HEK293 (cell line): ENCODE measurements around the gene GDF9.
A peak's percentile ranks its signal among the peaks of the same experiment; 100 is the strongest.

Experiments
- BCL11B ChIP-seq: fragments of 450-650 bp; formaldehyde crosslinking; IDR thresholded peaks from 2 replicates; pipeline ENCODE4 v1.5.1; 2016; ENCODE audit warnings: low read depth, missing biosample characterization, missing genetic modification characterization
- HOXC10 ChIP-seq: sonication (generic); formaldehyde crosslinking; IDR thresholded peaks from 2 replicates; pipeline ENCODE4 v1.8.1; 2023; ENCODE audit warnings: mild to moderate bottlenecking, missing genetic modification reagents
- IKZF3 ChIP-seq: fragments of 450-650 bp; IDR thresholded peaks from 2 replicates; pipeline ENCODE4 v1.5.0; 2018; ENCODE audit warnings: missing biosample characterization, mild to moderate bottlenecking, missing genetic modification characterization, moderate library complexity
- KLF7 ChIP-seq: fragments of 450-650 bp; formaldehyde crosslinking; IDR thresholded peaks from 2 replicates; pipeline ENCODE4 v1.5.1; 2016; ENCODE audit warnings: missing biosample characterization, missing genetic modification characterization, borderline replicate concordance
- KLF8 ChIP-seq: fragments of 450-650 bp; formaldehyde crosslinking; IDR thresholded peaks from 2 replicates; pipeline ENCODE4 v1.5.1; 2016; ENCODE audit warnings: missing biosample characterization, missing genetic modification characterization
- KLF9 ChIP-seq: fragments of 450-650 bp; formaldehyde crosslinking; IDR thresholded peaks from 2 replicates; pipeline ENCODE4 v1.5.1; 2016; ENCODE audit warnings: missing biosample characterization, missing genetic modification characterization, low read depth
- PATZ1 ChIP-seq: fragments of 450-650 bp; formaldehyde crosslinking; IDR thresholded peaks from 2 replicates; pipeline ENCODE4 v1.5.1; 2016; ENCODE audit warnings: missing biosample characterization, missing genetic modification characterization
- PRDM1 ChIP-seq: fragments of 450-650 bp; formaldehyde crosslinking; IDR thresholded peaks from 2 replicates; pipeline ENCODE4; 2016; ENCODE audit warnings: missing biosample characterization, missing genetic modification characterization
- PRDM6 ChIP-seq: fragments of 450-650 bp; formaldehyde crosslinking; IDR thresholded peaks from 2 replicates; pipeline ENCODE4 v1.5.1; 2017; ENCODE audit warnings: missing biosample characterization, missing genetic modification characterization
- SALL2 ChIP-seq: fragments of 450-650 bp; formaldehyde crosslinking; IDR thresholded peaks from 2 replicates; pipeline ENCODE4 v1.5.0; 2017; ENCODE audit warnings: missing biosample characterization, mild to moderate bottlenecking, missing genetic modification characterization, borderline replicate concordance
- SP3 ChIP-seq: fragments of 450-650 bp; formaldehyde crosslinking; IDR thresholded peaks from 2 replicates; pipeline ENCODE4 v1.5.1; 2016; ENCODE audit warnings: missing biosample characterization, missing genetic modification characterization
- ZBTB44 ChIP-seq: fragments of 450-650 bp; IDR thresholded peaks from 2 replicates; pipeline ENCODE4 v1.5.1; 2018; ENCODE audit warnings: missing biosample characterization, mild to moderate bottlenecking, missing genetic modification characterization
- ZBTB48 ChIP-seq: fragments of 450-650 bp; formaldehyde crosslinking; IDR thresholded peaks from 2 replicates; pipeline ENCODE4 v1.5.1; 2016; ENCODE audit warnings: missing biosample characterization, missing genetic modification characterization
- ZBTB49 ChIP-seq: fragments of 450-650 bp; formaldehyde crosslinking; IDR thresholded peaks from 2 replicates; pipeline ENCODE4 v1.5.1; 2016; ENCODE audit warnings: missing biosample characterization, missing genetic modification characterization, low read depth
- ZNF157 ChIP-seq: fragments of 450-650 bp; formaldehyde crosslinking; IDR thresholded peaks from 2 replicates; pipeline ENCODE4 v1.5.1; 2016; ENCODE audit warnings: missing biosample characterization, missing genetic modification characterization
- ZNF2 ChIP-seq: fragments of 450-650 bp; formaldehyde crosslinking; IDR thresholded peaks from 2 replicates; pipeline ENCODE4 v1.5.1; 2016; ENCODE audit warnings: missing biosample characterization, missing genetic modification characterization
- ZNF248 ChIP-seq: fragments of 450-650 bp; formaldehyde crosslinking; IDR thresholded peaks from 2 replicates; pipeline ENCODE4 v1.5.1; 2017; ENCODE audit warnings: missing biosample characterization, missing genetic modification characterization
- ZNF335 ChIP-seq: fragments of 450-650 bp; formaldehyde crosslinking; conservative IDR thresholded peaks from 2 replicates; pipeline ENCODE4 v1.5.1; 2016; ENCODE audit warnings: missing biosample characterization, missing genetic modification characterization
- ZNF354C ChIP-seq: fragments of 450-650 bp; formaldehyde crosslinking; IDR thresholded peaks from 2 replicates; pipeline ENCODE4 v1.5.1; 2016; ENCODE audit warnings: missing biosample characterization, missing genetic modification characterization, low read depth, borderline replicate concordance
- ZNF394 ChIP-seq: fragments of 450-650 bp; formaldehyde crosslinking; IDR thresholded peaks from 2 replicates; pipeline ENCODE4 v1.5.1; 2016; ENCODE audit warnings: missing biosample characterization, missing genetic modification characterization, mild to moderate bottlenecking, moderate library complexity, borderline replicate concordance
- ZNF433 ChIP-seq: fragments of 450-650 bp; formaldehyde crosslinking; IDR thresholded peaks from 2 replicates; pipeline ENCODE4 v1.5.1; 2016; ENCODE audit warnings: missing biosample characterization, missing genetic modification characterization, low read depth
- ZNF488 ChIP-seq: fragments of 450-650 bp; formaldehyde crosslinking; IDR thresholded peaks from 2 replicates; pipeline ENCODE4 v1.5.1; 2016; ENCODE audit warnings: missing biosample characterization, missing genetic modification characterization
- ZNF510 ChIP-seq: fragments of 450-650 bp; formaldehyde crosslinking; IDR thresholded peaks from 2 replicates; pipeline ENCODE4 v1.5.1; 2018; ENCODE audit warnings: mild to moderate bottlenecking, missing genetic modification characterization, missing biosample characterization; ENCODE audit not compliant: insufficient replicate concordance
- ZNF514 ChIP-seq: fragments of 450-650 bp; formaldehyde crosslinking; IDR thresholded peaks from 2 replicates; pipeline ENCODE4 v1.5.1; 2016; ENCODE audit warnings: missing biosample characterization, missing genetic modification characterization
- ZNF561 ChIP-seq: fragments of 450-650 bp; IDR thresholded peaks from 2 replicates; pipeline ENCODE4 v1.5.1; 2018; ENCODE audit warnings: missing biosample characterization, missing genetic modification characterization, borderline replicate concordance
- ZNF610 ChIP-seq: fragments of 450-650 bp; formaldehyde crosslinking; IDR thresholded peaks from 2 replicates; pipeline ENCODE4 v1.5.1; 2016; ENCODE audit warnings: missing biosample characterization, missing genetic modification characterization, borderline replicate concordance
- ZNF623 ChIP-seq: fragments of 450-650 bp; formaldehyde crosslinking; IDR thresholded peaks from 2 replicates; pipeline ENCODE4 v1.5.1; 2016; ENCODE audit warnings: missing biosample characterization, missing genetic modification characterization
- ZNF660 ChIP-seq: fragments of 450-650 bp; IDR thresholded peaks from 2 replicates; pipeline ENCODE4 v1.5.1; 2018; ENCODE audit warnings: missing biosample characterization, mild to moderate bottlenecking, missing genetic modification characterization
- ZNF664 ChIP-seq: fragments of 450-650 bp; formaldehyde crosslinking; IDR thresholded peaks from 2 replicates; pipeline ENCODE4 v1.5.1; 2016; ENCODE audit warnings: missing biosample characterization, missing genetic modification characterization
- ZNF768 ChIP-seq: fragments of 450-650 bp; formaldehyde crosslinking; IDR thresholded peaks from 2 replicates; pipeline ENCODE4 v1.5.1; 2018; ENCODE audit warnings: missing biosample characterization, mild to moderate bottlenecking, missing genetic modification characterization
- ZNF843 ChIP-seq: fragments of 450-650 bp; formaldehyde crosslinking; IDR thresholded peaks from 2 replicates; pipeline ENCODE4 v1.5.1; 2016; ENCODE audit warnings: missing biosample characterization, missing genetic modification characterization
- ZSCAN30 ChIP-seq: fragments of 450-650 bp; IDR thresholded peaks from 2 replicates; pipeline ENCODE4 v1.5.1; 2018; ENCODE audit warnings: missing biosample characterization, mild to moderate bottlenecking, missing genetic modification characterization, moderate library complexity

The GDF9 gene

GRCh38 chr5:132829742-132830435 lies 36.4 kb downstream of the GDF9 start (continued):
- TF ChIP-seq ZBTB49 (tag by site-specific recombination), result no peak
- 0 out of 2 replicates have a peak, but pooled peaks have one; percentile 11 for TF ChIP-seq KLF9 (tag by site-specific recombination)
- TF ChIP-seq PATZ1 (tag by site-specific recombination), result 0 out of 2 replicates have a peak, but pooled peaks have one; percentile 22
- no peak for TF ChIP-seq ZBTB44
- TF ChIP-seq ZSCAN30 (tag by site-specific recombination), result peak; percentile 100
- TF ChIP-seq IKZF3 (tag by site-specific recombination), result no peak; the same call in 1 of the 2 replicates
- no peak for TF ChIP-seq PRDM6 (tag by site-specific recombination)
- no peak for TF ChIP-seq ZNF335 (tag by site-specific recombination)
- peak; percentile 88 for TF ChIP-seq ZNF660 (tag by site-specific recombination)
- no peak for TF ChIP-seq ZNF354C (tag by site-specific recombination)
- TF ChIP-seq ZNF623 (tag by site-specific recombination), result no peak
- peak; percentile 76; the same call in 1 of the 2 replicates for TF ChIP-seq ZNF610 (tag by site-specific recombination)
- TF ChIP-seq ZNF768 (tag by site-specific recombination), result no peak
- TF ChIP-seq ZNF488 (tag by site-specific recombination), result no peak
- TF ChIP-seq ZNF843, result peak; percentile 33; the same call in 1 of the 2 replicates
- peak; percentile 83; the same call in 1 of the 2 replicates for TF ChIP-seq ZNF561 (tag by site-specific recombination)
- no peak for TF ChIP-seq PRDM1 (tag by site-specific recombination)
- peak; percentile 64; the same call in 1 of the 2 replicates for TF ChIP-seq KLF8 (tag by site-specific recombination)
- peak; percentile 82 for TF ChIP-seq ZNF2 (tag by site-specific recombination)
- TF ChIP-seq ZNF514, result no peak
- no peak for TF ChIP-seq SALL2 (tag by site-specific recombination)
- TF ChIP-seq ZBTB48 (tag by site-specific recombination), result no peak
- TF ChIP-seq BCL11B (tag by site-specific recombination), result no peak; the same call in 1 of the 2 replicates
- TF ChIP-seq ZNF510 (tag by site-specific recombination), result no peak
- no peak for TF ChIP-seq HOXC10 (CRISPR knock-in tag)
- TF ChIP-seq ZNF248, result no peak
- no peak; the same call in 1 of the 2 replicates for TF ChIP-seq KLF7
- no peak for TF ChIP-seq SP3 (tag by site-specific recombination)
- TF ChIP-seq ZNF394 (tag by site-specific recombination), result no peak; the same call in 1 of the 2 replicates
- no peak for TF ChIP-seq ZNF157 (tag by site-specific recombination)
- TF ChIP-seq ZNF664 (tag by site-specific recombination), result no peak
- TF ChIP-seq ZNF433 (tag by site-specific recombination), result no peak
